Mucosa of stomach (tissue), 1 donor: ENCODE data around the gene ARID3B.
"Not testable (repeated sequence)": the region's sequence is repeated elsewhere in the genome, so short reads cannot be mapped to it uniquely, and the experiment has no call there.

Experiments
- H3K27me3 ChIP-seq: one replicate; pipeline ENCODE4 v1.7.0; 2013; ENCODE audit warnings: mild to moderate bottlenecking, low read length; ENCODE audit not compliant: control insufficient read depth, insufficient read depth
- H3K36me3 ChIP-seq: one replicate; pipeline ENCODE4 v1.7.0; 2013; ENCODE audit warnings: low read length; ENCODE audit not compliant: control insufficient read depth, insufficient read depth
- H3K4me1 ChIP-seq: one replicate; pipeline ENCODE4 v1.7.0; 2013; ENCODE audit warnings: mild to moderate bottlenecking, low read length; ENCODE audit not compliant: control insufficient read depth, insufficient read depth
- H3K4me3 ChIP-seq: one replicate; pipeline ENCODE4 v1.7.0; 2013; ENCODE audit warnings: low read length
- H3K9ac ChIP-seq: one replicate; pipeline ENCODE4 v1.7.0; 2013; ENCODE audit warnings: mild to moderate bottlenecking, low read length, moderate library complexity
- H3K9me3 ChIP-seq: one replicate; pipeline ENCODE4 v1.7.0; 2013; ENCODE audit warnings: mild to moderate bottlenecking, low read length, moderate library complexity; ENCODE audit not compliant: control insufficient read depth
- donor health status: Pancreatic carcinoma.

ARID3B gene

DNA sequence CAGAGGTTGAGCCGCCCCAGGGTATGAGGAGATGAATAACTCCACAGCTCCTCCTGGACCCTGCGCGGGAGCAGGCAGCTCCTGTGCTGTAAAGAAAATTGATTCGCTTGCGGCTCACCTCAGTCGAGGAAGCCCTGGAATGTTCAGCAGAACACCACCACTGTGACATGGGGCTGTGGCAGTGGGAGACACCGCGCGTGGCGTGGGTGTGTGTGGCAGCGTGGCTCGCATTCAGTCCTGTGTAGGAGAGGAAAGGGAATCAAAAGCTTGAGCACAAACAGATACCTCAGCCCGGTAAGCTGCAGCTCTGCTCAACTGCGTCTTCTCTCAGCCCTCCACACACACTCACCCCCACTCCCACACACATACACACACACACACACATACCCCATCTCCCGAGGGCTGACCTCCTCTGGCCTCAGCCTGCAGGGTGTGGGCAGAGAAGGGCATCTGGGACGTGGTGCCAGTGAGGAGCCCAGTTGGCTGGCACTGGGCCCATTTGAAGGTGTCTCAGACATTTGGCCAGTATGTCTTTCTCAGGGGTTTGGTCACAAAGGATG lies 56.2 kb downstream of the ARID3B start:
- not testable (repeated sequence) for H3K4me3 ChIP-seq, H3K9ac ChIP-seq, H3K36me3 ChIP-seq, H3K27me3 ChIP-seq, H3K9me3 ChIP-seq
- peaks cover 11% of the 10 kb centered on the region for H3K4me1 ChIP-seq

DNA sequence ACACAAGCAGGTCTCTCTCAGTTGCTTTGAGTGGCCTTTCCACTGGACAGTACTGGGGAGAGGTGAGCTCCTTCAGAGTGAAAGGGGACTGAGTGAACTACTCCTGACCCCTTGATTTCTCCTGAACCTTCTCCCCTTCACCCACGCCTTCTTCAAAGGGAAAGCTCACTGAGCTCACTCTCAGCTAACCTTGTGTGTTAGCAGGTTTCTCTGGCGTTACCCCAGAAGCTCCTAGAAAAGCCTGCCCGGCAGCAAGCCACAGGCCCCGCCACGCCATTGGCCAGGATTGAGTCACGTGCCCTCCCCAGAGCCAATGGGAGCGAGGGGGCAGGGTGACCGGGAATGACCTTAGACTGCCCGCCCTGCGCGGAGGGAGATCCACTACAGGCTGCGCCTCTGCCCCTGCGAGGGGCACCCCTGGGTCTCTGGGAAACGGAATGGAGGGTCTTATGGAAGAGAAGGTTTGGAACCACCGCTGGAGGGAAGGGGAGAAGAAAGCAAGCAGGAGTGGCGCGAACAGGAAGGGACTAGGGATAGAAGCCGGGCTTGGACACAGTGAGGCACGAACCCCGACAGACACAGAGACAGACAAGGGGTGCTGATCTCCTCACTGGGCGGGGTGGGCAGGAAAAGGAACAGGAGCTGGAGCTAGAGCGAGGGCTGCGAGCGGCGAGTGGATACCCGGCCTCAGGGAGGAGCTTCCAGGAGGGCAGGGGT lies 57.3 kb downstream of the ARID3B start:
- Histone ChIP-seq H3K4me1 (peaks cover 11% of the 10 kb centered on the region), H3K4me3 (peak overlapping the region; percentile 74), H3K9me3 (no peaks in the 10 kb centered on the region), H3K27me3 (no peaks in the 10 kb centered on the region), H3K36me3 (no peaks in the 10 kb centered on the region), H3K9ac (peak overlapping the region; percentile 90)

DNA sequence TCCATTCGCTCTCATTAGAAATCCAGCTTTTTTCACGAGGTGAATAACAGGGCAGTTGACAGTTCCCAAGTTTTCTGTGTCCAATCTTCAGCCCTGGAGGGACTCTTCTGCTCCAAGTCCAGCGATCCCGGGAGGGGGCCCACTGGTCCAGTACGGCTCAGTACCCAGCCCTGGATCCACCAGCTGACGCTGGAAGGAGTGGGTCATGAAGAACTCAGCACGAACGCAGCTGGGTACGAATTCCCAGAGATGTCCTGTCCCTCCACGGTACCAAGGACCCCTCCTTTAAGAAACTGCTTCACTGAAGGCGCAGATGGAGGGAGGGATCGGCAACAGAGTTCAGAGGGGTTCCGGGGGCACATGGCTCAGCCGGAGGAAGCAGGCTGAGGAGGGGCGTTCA lies 58.1 kb downstream of the ARID3B start:
- H3K9me3 ChIP-seq: no peaks in the 10 kb centered on the region
- no peaks in the 10 kb centered on the region for H3K36me3 ChIP-seq
- H3K4me1 ChIP-seq: peaks cover 11% of the 10 kb centered on the region
- H3K27me3 ChIP-seq: no peaks in the 10 kb centered on the region
- peak overlapping the region; percentile 74 for H3K4me3 ChIP-seq
- peak overlapping the region; percentile 90 for H3K9ac ChIP-seq

DNA sequence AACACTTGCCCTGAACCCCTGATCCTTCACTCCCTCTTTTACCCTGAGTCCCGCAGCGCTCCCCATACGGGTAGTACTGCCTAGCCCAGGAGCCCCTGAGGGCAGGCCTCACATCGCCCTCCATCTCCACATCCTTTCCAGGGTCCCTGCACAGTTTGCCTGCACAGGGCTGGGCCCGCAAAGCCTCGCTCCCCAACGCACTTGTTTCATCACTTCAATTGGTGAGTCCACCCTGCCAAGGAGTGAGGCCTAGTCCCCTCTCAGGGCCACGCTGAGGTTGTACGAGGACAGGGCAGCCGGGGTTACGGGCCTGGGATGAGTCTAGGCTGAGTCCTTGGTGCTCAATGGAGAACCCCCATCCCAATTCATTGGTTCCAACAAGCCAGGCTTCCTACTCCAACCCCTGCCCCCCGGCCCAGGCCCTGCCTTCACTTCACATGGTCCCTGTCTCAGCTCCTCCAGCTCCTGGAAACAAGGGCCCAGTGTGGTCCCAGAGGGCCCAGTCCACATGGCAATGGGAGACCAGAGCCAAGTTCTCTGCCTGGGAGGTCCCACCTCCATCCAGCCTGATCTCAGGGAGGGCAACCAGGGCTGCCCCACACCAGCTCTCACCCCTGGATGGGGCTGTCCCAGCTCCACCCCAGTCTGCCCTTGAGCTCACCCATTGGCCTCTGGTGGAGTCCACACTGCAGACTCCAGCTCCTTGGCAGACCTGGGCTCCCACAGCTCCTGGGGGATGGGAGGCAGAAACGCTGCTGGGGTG lies 62.2 kb downstream of the ARID3B start:
- peaks cover 11% of the 10 kb centered on the region for H3K4me1 ChIP-seq
- no peaks in the 10 kb centered on the region for H3K27me3 ChIP-seq
- no peaks in the 10 kb centered on the region for H3K36me3 ChIP-seq
- H3K9ac ChIP-seq: no peak overlapping the region
- H3K9me3 ChIP-seq: no peaks in the 10 kb centered on the region
- H3K4me3 ChIP-seq: no peak overlapping the region

DNA sequence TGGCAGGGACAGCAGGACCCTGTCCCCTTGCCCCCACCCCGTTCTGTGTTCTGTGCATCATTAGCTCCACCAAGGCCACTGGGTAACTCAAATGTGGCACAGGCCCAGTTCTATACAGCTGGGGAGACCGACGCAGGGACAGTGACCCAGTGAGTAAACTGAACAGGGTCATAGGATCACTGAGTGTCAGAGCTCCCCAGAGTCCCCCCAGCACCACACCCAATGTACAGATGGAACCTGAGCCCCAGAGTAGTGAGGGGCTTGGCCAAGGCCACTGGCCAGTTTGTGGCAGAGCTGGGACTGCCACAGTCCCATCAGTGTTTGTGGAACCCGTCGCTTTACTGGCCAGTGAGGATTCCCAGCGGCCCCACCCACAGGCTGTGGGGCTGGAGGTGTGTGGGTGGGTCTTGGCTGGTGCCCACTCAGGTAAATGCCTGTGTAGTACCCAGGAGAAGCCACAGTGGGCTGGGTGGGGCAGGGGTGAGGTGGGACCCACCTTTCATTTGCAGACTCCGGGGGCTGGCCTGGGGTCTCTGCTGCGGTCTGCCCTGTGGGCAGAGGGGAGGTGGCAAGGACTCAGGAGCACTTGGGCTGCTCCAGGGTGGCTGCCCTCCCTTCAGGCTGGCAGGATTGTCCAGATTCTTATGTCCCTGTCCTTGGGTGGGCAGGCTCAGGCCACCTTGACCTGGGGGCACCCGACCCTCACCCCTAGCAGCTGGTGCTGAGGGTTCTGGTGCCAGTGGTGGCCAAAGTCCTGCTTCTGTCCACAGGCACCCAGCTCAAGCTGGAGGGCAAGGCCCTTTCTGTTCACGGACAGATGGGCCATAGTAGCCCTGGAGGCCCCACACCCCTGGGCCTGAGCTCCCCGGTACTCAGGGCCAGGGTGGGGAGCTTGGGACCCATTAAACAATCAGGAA lies 63.0 kb downstream of the ARID3B start:
- peaks cover 8% of the 10 kb centered on the region for H3K4me1 ChIP-seq
- H3K4me3 ChIP-seq: no peak overlapping the region
- peaks cover 3% of the 10 kb centered on the region for H3K27me3 ChIP-seq
- H3K36me3 ChIP-seq: no peaks in the 10 kb centered on the region
- H3K9ac ChIP-seq: no peak overlapping the region
- no peaks in the 10 kb centered on the region for H3K9me3 ChIP-seq

DNA sequence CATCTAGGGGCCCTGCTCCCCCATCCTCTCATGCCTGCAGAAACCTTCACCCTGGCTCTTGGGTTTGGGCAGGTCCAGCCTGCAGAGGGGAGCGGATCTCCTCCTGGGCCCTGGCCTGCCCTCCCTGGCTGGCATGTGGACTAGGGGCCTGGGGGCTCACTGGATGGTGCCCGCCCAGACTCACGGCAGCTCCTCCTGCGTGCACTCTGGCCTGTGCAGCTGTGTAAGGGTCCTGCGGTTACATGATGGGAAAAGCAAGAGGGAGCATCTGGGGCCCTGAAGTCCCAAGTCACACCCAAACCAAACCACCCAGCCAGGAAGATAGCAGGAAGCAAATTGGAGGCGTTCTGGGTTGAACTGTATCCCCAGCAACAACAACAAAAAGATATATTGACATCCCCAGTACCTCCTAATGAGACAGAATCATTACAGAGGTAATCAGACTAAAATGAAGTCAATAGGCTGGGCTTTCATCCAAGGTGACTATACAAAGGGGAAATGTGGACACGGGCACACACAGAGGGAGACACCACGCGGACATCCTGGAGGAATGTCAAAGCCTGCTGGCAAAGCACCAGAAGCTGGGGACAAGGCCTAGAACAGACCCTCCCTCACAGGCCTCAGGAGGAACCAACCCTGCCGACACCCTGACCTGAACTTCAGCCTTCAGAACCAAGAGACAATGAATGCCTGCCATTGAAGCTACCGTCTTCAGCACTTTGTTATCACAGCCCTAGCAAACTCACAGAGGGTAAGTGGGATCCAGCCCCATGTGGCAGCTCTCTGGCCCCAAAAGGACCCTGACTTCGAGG lies 64.2 kb downstream of the ARID3B start:
- H3K4me1 ChIP-seq: no peaks in the 10 kb centered on the region
- H3K27me3 ChIP-seq: peaks cover 3% of the 10 kb centered on the region
- no peaks in the 10 kb centered on the region for H3K36me3 ChIP-seq
- no peak overlapping the region for H3K4me3 ChIP-seq
- H3K9ac ChIP-seq: no peak overlapping the region
- no peaks in the 10 kb centered on the region for H3K9me3 ChIP-seq

DNA sequence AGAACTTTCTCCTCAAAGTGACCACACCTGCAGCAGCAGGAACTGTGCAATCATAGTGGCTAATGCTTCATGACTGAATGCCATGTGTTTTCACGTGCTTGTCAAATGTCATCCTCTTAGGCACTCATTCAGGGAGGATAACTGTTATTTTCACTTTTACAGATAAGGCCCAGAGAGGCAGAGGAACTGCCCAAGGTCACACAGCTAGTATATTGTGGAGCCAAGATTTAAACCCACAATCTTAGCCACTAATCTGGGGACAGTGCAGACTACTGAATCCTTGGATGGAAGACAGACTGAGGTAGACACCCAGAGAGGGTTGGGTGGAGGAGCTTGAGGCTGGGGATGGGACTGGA lies 64.8 kb downstream of the ARID3B start:
- Histone ChIP-seq H3K27me3 (peaks cover 3% of the 10 kb centered on the region), H3K4me1 (no peaks in the 10 kb centered on the region), H3K4me3 (no peak overlapping the region), H3K9ac (no peak overlapping the region), H3K36me3 (no peaks in the 10 kb centered on the region), H3K9me3 (no peaks in the 10 kb centered on the region)

DNA sequence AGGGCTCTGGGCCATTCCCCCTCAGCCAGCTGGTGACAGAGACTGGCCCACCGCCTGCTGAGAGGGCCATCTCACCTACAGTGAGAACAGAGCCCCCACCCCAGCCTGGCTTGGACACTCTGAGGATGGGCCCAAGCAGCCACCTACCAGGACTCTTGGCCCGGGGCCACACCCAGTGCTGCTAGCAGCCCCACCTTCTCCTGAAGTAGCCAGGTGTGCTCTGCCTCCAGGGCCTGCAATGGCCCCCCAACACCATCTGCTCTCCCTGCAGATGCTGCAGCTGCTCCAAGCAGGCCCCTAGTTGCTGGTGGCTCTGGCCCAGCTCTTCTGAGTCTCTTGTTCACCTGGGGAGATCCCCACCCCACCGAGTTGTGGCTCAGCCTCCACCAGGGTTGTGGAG lies 67.8 kb downstream of the ARID3B start:
- no peak overlapping the region for H3K4me3 ChIP-seq
- no peaks in the 10 kb centered on the region for H3K4me1 ChIP-seq
- no peaks in the 10 kb centered on the region for H3K9me3 ChIP-seq
- peaks cover 3% of the 10 kb centered on the region for H3K27me3 ChIP-seq
- no peak overlapping the region for H3K9ac ChIP-seq
- no peaks in the 10 kb centered on the region for H3K36me3 ChIP-seq

DNA sequence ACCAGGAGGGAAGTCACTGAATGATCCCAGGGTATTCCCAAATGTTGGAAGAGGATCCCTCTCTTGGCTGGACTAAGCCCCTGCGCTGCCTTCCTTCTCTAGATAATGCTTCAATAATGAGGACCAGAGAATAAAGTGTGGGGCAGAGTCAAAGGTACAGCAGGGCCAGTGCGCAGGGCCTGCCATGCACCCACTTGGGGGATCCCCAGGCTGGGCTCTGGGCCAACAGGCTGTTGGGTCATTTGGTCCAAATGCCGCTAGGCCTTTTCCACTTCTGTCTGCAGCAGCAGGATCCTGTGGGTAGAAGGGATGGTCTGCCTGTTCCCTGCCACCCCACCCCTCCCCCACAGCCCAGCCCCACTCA lies 68.9 kb downstream of the ARID3B start:
- no peaks in the 10 kb centered on the region for H3K36me3 ChIP-seq
- H3K4me1 ChIP-seq: peaks cover 3% of the 10 kb centered on the region
- H3K9me3 ChIP-seq: no peaks in the 10 kb centered on the region
- no peak overlapping the region for H3K4me3 ChIP-seq
- H3K9ac ChIP-seq: no peak overlapping the region
- peaks cover 3% of the 10 kb centered on the region for H3K27me3 ChIP-seq

DNA sequence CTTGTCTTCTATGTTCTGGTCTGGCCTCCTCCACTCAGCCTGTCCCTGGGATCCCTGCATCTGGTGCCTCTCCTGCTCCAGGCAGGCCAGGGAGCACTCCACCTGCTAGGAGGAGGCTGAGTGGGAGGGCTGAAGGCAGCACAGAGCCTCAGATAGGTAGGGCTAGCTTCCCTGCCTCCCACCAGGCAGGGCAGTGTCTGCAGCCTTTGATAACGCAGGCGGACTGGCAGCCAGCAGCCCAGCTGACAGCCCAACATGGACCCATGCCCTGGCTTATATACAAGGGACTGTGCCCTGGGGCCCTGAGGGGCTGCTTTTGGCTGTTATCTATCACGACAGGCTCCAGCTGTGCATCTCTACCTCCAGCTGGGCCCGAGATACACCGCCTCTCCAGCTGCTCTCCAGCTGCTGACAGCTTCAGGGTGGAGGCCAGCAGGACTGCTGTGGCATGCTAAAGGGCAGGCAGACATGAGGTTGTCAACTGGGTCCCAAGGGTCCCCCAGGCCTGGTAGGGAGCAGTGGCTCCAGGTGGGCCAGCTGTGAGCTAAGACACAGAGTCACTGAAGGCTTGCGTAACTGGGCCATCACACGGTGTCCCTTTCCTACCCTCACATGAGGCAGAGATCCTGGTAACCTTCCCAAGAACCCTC lies 69.4 kb downstream of the ARID3B start:
- no peaks in the 10 kb centered on the region for H3K9me3 ChIP-seq
- H3K4me3 ChIP-seq: no peak overlapping the region
- peaks cover 3% of the 10 kb centered on the region for H3K4me1 ChIP-seq
- no peak overlapping the region for H3K9ac ChIP-seq
- H3K36me3 ChIP-seq: no peaks in the 10 kb centered on the region
- H3K27me3 ChIP-seq: peaks cover 3% of the 10 kb centered on the region

DNA sequence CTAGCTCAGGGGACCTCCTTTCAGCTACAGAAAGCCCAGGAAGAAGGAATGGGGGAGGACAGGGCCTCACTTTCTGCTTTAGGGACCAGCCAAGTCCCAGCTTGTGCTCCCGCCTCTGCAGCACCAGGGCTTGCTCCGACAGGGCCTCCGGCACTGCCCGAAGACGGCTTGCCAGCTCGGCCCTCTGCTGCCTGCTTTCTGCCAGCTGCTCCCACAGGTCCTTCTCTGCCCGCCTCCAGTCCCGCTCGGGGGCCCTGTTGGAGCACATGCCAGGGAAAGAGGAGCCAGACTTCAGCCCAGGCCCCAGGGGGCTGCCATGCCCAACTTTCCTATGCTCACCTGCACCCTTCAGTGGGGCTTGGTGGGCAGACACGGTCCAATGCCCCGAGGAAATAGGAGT lies 70.3 kb downstream of the ARID3B start:
- Histone ChIP-seq H3K27me3 (peaks cover 3% of the 10 kb centered on the region), H3K36me3 (no peaks in the 10 kb centered on the region), H3K4me3 (no peak overlapping the region), H3K9ac (no peak overlapping the region), H3K4me1 (peaks cover 3% of the 10 kb centered on the region), H3K9me3 (no peaks in the 10 kb centered on the region)
